Karpas-422 (cell line): ENCODE results near the gene RXFP1. TPM values are rescaled to one million over a fixed set of nuclear protein-coding genes. Genes with fewer than 3 reads are reported as not detected.

Source experiments
- DNase-seq: peaks from one replicate; pipeline ENCODE4 v3.0.0-alpha.2; 2015
- H2AFZ ChIP-seq: fragments of 200-600 bp; sonication (generic); 2 replicates; pipeline ENCODE4 v1.6.1; 2014; ENCODE audit warnings: antibody characterized with exemption, low read length, mixed read lengths
- H3K27ac ChIP-seq: fragments of 200-600 bp; sonication (generic); 2 replicates; pipeline ENCODE4 v1.5.1; 2014; ENCODE audit warnings: mild to moderate bottlenecking, low read length, moderate library complexity
- H3K27me3 ChIP-seq: fragments of 200-600 bp; sonication (generic); 2 replicates; pipeline ENCODE4 v1.6.1; 2014; ENCODE audit warnings: low read length, mixed read lengths
- H3K36me3 ChIP-seq: fragments of 200-600 bp; sonication (generic); 2 replicates; pipeline ENCODE4 v1.6.1; 2014; ENCODE audit warnings: low read length, mixed read lengths; ENCODE audit not compliant: insufficient read depth
- H3K4me1 ChIP-seq: fragments of 200-600 bp; sonication (generic); 2 replicates; pipeline ENCODE4 v1.6.1; 2014; ENCODE audit warnings: mild to moderate bottlenecking, low read length, mixed read lengths
- H3K4me2 ChIP-seq: fragments of 200-600 bp; sonication (generic); 2 replicates; pipeline ENCODE4 v1.6.1; 2014; ENCODE audit warnings: low read length, low read depth, mild to moderate bottlenecking; ENCODE audit not compliant: poor library complexity, severe bottlenecking
- H3K4me3 ChIP-seq: fragments of 200-600 bp; sonication (generic); 2 replicates; pipeline ENCODE4 v1.5.1; 2014; ENCODE audit warnings: mild to moderate bottlenecking, antibody characterized with exemption, low read length, mixed read lengths
- H3K79me2 ChIP-seq: fragments of 200-600 bp; sonication (generic); 2 replicates; pipeline ENCODE4 v1.6.1; 2014; ENCODE audit warnings: mild to moderate bottlenecking, low read length, mixed read lengths
- H3K9ac ChIP-seq: fragments of 200-600 bp; sonication (generic); 2 replicates; pipeline ENCODE4 v1.6.0; 2014; ENCODE audit warnings: low read length
- H3K9me2 ChIP-seq: fragments of 200-600 bp; sonication (generic), shearing (Covaris generic); replicated peaks from 2 replicates; pipeline ENCODE4 v1.6.0; 2014; ENCODE audit warnings: mild to moderate bottlenecking, low read length, moderate library complexity; ENCODE audit not compliant: insufficient read depth
- H3K9me3 ChIP-seq: fragments of 300-700, 200-600 bp; sonication (generic); 2 replicates; pipeline ENCODE4 v1.6.1; 2014; ENCODE audit warnings: low read length, mixed read lengths
- H4K20me1 ChIP-seq: fragments of 200-600 bp; sonication (generic); 2 replicates; pipeline ENCODE4 v1.6.1; 2014; ENCODE audit warnings: mild to moderate bottlenecking, antibody characterized with exemption, low read length, low read depth; ENCODE audit not compliant: insufficient read depth
- total RNA-seq: library from RNA; depleted of rRNA; stranded (reverse); fragments of >200 nt; shearing (Covaris generic); gene quantifications from 2 replicates; pipeline ENCODE4 v1.2.3, GENCODE V29; 2014; ENCODE audit warnings: low replicate concordance

The RXFP1 gene
- total RNA-seq, 1 experiment from 2014 or later = not detected

DNA sequence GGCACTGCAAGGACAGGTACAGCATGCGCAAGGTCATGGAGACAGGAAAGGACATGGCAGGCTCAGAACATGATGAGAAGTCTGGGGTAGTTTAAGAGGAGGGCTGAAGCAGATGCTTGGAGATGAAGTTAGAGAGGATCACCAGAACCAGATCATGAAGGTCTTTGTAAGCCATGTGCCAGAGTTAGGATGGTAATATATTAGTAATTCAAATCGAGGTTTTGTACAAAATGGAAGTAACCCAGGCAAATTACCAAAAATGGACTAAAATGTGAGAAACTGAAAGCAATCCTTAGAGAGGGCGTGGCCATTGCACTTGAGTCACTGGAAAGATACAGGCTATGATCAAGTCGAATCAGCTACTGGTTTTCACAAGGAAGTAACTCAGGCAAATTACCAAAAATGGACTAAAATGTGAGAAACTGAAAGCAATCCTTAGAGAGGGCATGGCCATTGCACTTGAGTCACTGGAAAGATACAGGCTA is 13.5 kb downstream of the RXFP1 start:
- H2AFZ ChIP-seq = no peak overlapping the region

DNA sequence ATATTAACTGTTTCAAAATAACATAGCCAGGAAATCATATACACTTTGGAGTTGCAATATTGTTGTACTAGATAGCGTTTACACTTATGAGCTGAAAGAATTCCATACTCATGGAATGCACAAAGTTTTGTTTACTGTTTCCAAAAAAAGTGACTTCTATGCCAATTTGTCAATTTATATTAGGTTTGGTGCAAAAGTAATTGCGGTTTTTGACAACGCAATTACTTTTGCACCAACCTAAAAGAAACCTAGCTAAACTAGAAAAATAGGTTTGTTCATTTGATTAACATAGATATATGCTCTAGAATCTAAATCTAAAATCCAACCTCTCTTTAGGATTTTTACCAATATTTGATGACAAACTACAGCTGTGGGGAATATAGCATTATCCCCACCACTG is 15.2 kb downstream of the RXFP1 start:
- Histone ChIP-seq H3K4me2 (no peak overlapping the region), H3K27me3 (peaks cover 3% of the 10 kb centered on the region; the same call in 1 of the 2 replicates), H2AFZ (no peak overlapping the region), H3K9me3 (no peaks in the 10 kb centered on the region), H4K20me1 (no peaks in the 10 kb centered on the region), H3K36me3 (no peaks in the 10 kb centered on the region), H3K27ac (no peak overlapping the region), H3K4me3 (no peak overlapping the region), H3K4me1 (no peaks in the 10 kb centered on the region), H3K9me2 (no peaks in the 10 kb centered on the region), H3K9ac (no peak overlapping the region), H3K79me2 (no peaks in the 10 kb centered on the region)
- DNase-seq = no peak

More for the DNA sequence above, 13.5 kb downstream of the RXFP1 start:
- no peak overlapping the region for H3K4me2 ChIP-seq
- no peaks in the 10 kb centered on the region for H3K36me3 ChIP-seq
- H3K9ac ChIP-seq = no peak overlapping the region
- H3K9me3 ChIP-seq = no peaks in the 10 kb centered on the region
- no peak overlapping the region for H3K27ac ChIP-seq
- H3K4me3 ChIP-seq = no peak overlapping the region
- no peaks in the 10 kb centered on the region for H3K4me1 ChIP-seq
- H3K9me2 ChIP-seq = no peaks in the 10 kb centered on the region
- H4K20me1 ChIP-seq = no peaks in the 10 kb centered on the region
- DNase-seq = no peak
- H3K27me3 ChIP-seq = no peaks in the 10 kb centered on the region
- no peaks in the 10 kb centered on the region for H3K79me2 ChIP-seq

DNA sequence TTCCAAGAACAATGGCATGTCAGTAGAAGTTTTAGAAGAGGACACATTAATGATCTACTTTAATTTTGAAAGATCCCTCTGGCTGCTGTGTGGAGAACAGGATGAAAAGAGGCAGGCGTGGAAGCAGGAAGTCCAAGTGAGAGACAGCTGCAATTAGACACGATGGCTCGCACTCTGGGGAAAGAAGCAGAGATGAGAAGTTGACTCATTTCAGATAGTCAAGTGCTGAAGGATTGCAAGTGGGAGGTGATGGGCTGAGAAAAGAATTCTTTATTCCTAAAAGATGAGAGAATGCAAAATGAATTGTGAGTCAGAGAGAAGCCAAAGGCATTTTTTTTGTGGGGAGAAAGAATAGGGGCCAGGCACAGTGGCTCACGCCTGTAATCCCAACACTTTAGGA is 16.5 kb downstream of the RXFP1 start:
- H3K27ac ChIP-seq = no peak overlapping the region
- no peaks in the 10 kb centered on the region for H4K20me1 ChIP-seq
- no peaks in the 10 kb centered on the region for H3K36me3 ChIP-seq
- peaks cover 3% of the 10 kb centered on the region; the same call in 1 of the 2 replicates for H3K27me3 ChIP-seq
- no peak overlapping the region for H3K4me3 ChIP-seq
- H3K4me2 ChIP-seq = no peak overlapping the region
- no peak for DNase-seq
- no peaks in the 10 kb centered on the region for H3K79me2 ChIP-seq
- H3K4me1 ChIP-seq = no peaks in the 10 kb centered on the region
- no peaks in the 10 kb centered on the region for H3K9me3 ChIP-seq
- no peak overlapping the region for H2AFZ ChIP-seq
- H3K9ac ChIP-seq = no peak overlapping the region
- H3K9me2 ChIP-seq = no peaks in the 10 kb centered on the region

DNA sequence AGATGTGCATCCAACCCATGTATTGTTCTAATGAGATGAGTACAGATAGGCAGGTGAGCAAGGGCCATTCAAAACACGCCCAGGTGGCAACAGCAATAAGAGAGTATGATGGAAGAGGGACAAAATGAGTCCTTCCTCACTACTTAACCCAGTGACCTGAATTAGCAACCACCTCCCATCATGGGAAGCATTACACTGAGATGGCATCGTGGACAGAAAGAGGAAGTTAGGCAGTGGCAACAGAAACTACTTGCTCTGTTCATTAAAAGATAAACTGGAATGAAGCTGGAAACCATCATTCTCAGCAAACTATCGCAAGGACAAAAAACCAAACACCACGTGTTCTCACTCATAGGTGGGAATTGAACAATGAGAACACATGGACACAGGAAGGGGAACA is 17.2 kb downstream of the RXFP1 start:
- H3K79me2 ChIP-seq = no peaks in the 10 kb centered on the region
- H3K27me3 ChIP-seq = peaks cover 3% of the 10 kb centered on the region; the same call in 1 of the 2 replicates
- H2AFZ ChIP-seq = no peak overlapping the region
- no peaks in the 10 kb centered on the region for H3K4me1 ChIP-seq
- no peak overlapping the region for H3K27ac ChIP-seq
- H3K9ac ChIP-seq = no peak overlapping the region
- DNase-seq = peak; percentile 49
- H4K20me1 ChIP-seq = no peaks in the 10 kb centered on the region
- no peaks in the 10 kb centered on the region for H3K36me3 ChIP-seq
- H3K9me3 ChIP-seq = no peaks in the 10 kb centered on the region
- no peaks in the 10 kb centered on the region for H3K9me2 ChIP-seq
- H3K4me2 ChIP-seq = no peak overlapping the region
- no peak overlapping the region for H3K4me3 ChIP-seq

DNA sequence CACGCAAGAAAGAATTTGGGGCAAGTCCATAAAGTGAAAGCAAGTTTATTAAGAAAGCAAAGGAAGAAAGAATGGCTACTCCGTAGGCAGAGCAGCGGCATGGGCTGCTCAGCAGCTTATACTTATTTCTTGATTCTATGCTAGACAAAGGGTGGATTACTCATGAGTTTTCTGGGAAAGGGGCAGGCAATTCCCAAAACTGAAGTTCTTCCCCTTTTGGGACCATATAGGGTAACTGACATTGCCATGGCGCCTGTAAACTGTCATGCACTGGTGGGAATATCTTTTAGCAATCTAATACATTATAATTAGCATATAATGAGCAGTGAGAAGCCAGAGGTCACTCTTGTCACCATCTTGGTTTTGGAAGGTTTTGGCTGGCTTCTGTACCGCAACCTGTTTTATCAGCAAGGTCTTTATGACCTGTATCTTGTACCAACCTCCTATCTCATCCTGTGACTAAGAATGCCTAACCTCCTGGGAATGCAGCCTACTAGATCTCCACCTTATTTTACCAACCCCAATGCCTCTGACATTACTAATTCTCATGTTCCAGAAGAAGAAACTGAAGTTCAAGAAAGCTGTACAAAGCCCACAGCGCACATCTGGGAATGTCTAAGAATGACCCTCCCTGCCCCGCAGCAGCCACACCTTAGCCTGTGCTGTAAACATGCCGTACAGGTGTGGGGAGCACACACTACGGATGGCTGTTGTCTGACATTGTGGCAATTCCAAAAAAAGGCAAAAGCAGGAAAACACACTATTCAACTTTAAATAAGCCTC is 18.6 kb downstream of the RXFP1 start:
- no peak for DNase-seq
- Histone ChIP-seq H4K20me1 (no peaks in the 10 kb centered on the region), H3K27me3 (peaks cover 3% of the 10 kb centered on the region; the same call in 1 of the 2 replicates), H3K4me3 (no peak overlapping the region), H2AFZ (no peak overlapping the region), H3K4me2 (no peak overlapping the region), H3K9me2 (no peaks in the 10 kb centered on the region), H3K9me3 (no peaks in the 10 kb centered on the region), H3K79me2 (no peaks in the 10 kb centered on the region), H3K9ac (no peak overlapping the region), H3K36me3 (no peaks in the 10 kb centered on the region), H3K27ac (no peak overlapping the region), H3K4me1 (no peaks in the 10 kb centered on the region)

DNA sequence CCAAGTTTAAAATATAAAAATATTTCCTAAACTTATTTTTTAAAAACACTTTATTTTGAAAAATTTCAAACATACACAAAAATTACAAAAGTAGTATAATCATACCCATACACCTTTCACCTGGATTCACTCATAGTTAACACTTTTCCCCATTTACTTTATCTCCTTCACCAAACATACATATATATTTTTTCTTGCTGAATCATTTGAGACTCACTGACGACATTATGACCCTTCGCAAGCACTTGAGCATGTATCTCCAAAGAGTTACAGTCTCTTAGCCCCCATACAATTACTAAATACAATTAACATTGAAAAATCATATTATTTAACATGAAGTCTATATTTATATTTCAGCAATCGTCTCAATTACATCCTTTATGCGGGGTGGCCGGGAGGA is 19.8 kb downstream of the RXFP1 start:
- peaks cover 3% of the 10 kb centered on the region; the same call in 1 of the 2 replicates for H3K27me3 ChIP-seq
- no peaks in the 10 kb centered on the region for H3K79me2 ChIP-seq
- H3K4me1 ChIP-seq = no peaks in the 10 kb centered on the region
- H3K9ac ChIP-seq = no peak overlapping the region
- H3K4me3 ChIP-seq = no peak overlapping the region
- no peaks in the 10 kb centered on the region for H3K9me3 ChIP-seq
- H3K9me2 ChIP-seq = no peaks in the 10 kb centered on the region
- H2AFZ ChIP-seq = no peak overlapping the region
- no peak for DNase-seq
- no peak overlapping the region for H3K4me2 ChIP-seq
- H3K36me3 ChIP-seq = no peaks in the 10 kb centered on the region
- H3K27ac ChIP-seq = no peak overlapping the region
- H4K20me1 ChIP-seq = no peaks in the 10 kb centered on the region

DNA sequence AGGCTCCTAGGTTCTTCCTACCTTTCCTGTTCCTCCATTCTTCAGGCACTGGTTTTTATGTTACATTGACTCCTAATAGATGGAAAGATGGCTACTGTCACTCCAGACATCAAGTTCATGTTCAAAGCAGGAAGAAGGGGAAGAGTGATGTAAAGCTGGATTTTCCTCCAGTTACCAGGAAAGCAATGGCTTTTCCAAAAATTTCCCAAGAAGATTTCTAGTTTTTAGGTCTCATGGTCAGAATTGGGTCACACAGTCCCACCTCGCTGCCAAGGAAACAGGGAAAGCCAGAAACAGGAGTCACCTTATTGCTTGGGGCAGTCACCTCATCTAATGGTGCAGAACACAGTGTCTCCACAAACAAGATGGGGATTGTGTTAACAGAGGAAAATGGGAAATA is 21.5 kb downstream of the RXFP1 start:
- Histone ChIP-seq H3K27me3 (peaks cover 3% of the 10 kb centered on the region; the same call in 1 of the 2 replicates), H4K20me1 (no peaks in the 10 kb centered on the region), H3K9me2 (no peaks in the 10 kb centered on the region), H3K4me1 (no peaks in the 10 kb centered on the region), H3K4me2 (no peak overlapping the region), H3K9me3 (no peaks in the 10 kb centered on the region), H2AFZ (no peak overlapping the region), H3K36me3 (no peaks in the 10 kb centered on the region), H3K27ac (no peak overlapping the region), H3K79me2 (no peaks in the 10 kb centered on the region), H3K4me3 (no peak overlapping the region), H3K9ac (no peak overlapping the region)
- no peak for DNase-seq

DNA sequence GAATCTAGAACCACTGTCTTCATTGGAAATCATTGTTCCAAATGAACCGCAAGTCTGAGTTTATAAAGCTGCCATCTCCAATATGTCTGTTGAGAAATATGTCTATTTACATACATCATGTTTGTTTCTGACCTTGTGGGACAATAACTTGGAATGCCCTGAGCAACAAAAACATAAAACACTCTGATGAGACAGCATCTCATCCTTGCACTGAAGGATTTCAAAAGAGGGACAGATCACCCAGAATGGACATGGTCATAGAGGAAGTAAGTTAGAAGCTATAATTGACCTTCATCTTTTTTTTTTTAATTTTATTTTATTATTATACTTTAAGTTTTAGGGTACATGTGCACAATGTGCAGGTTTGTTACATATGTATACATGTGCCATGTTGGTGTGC is 22.5 kb downstream of the RXFP1 start:
- DNase-seq = no peak
- Histone ChIP-seq H3K4me2 (no peak overlapping the region), H3K27ac (no peak overlapping the region), H3K9me3 (no peaks in the 10 kb centered on the region), H3K4me3 (no peak overlapping the region), H2AFZ (no peak overlapping the region), H3K4me1 (no peaks in the 10 kb centered on the region), H4K20me1 (no peaks in the 10 kb centered on the region), H3K9ac (no peak overlapping the region), H3K27me3 (peaks cover 3% of the 10 kb centered on the region; the same call in 1 of the 2 replicates), H3K36me3 (no peaks in the 10 kb centered on the region), H3K79me2 (no peaks in the 10 kb centered on the region), H3K9me2 (no peaks in the 10 kb centered on the region)
